IMR-90 (cell line): ENCODE results near the gene SIK3. TPM values are rescaled to one million over a fixed set of nuclear protein-coding genes. Genes with fewer than 3 reads are reported as not detected.

Experiments
- ATAC-seq: fragments of 200-7000 bp; cut with Tn5 transposase; 2 replicates; pipeline ENCODE4 v1.9.1; 2020; ENCODE audit warnings: low read depth, mild to moderate bottlenecking, moderate library complexity
- BruUV-seq: library from RNA; stranded (reverse); fragments of 400-500 nt; replicated peaks from 2 replicates; lab custom pipeline; 2021; lab: Mats Ljungman, UMichigan
- CTCF ChIA-PET: fragments of 300-600 bp; formaldehyde crosslinking; extraction: SDS; loops from one replicate; lab custom pipeline; 2021; ENCODE audit warnings: antibody characterized with exemption; lab: Yijun Ruan, JAX
- POLR2A ChIA-PET: fragments of 300-600 bp; sonication (Branson Sonifier 250); formaldehyde crosslinking; loops from one replicate; lab custom pipeline; 2022; ENCODE audit warnings: antibody characterized with exemption; ENCODE audit not compliant: unreplicated experiment; lab: Charles Lee
- DNase-seq: peaks from one replicate; pipeline ENCODE4 v3.0.0; 2013
- H2AFZ ChIP-seq: replicated peaks from 2 replicates; pipeline ENCODE3; 2013; ENCODE audit warnings: low read length, mild to moderate bottlenecking; ENCODE audit not compliant: poor library complexity
- H2AK5ac ChIP-seq: 2 replicates; pipeline ENCODE4 v1.6.1; 2013; ENCODE audit warnings: low read depth, low read length, inconsistent platforms
- H2AK9ac ChIP-seq: replicated peaks from 2 replicates; pipeline ENCODE3; 2013; ENCODE audit warnings: mild to moderate bottlenecking, low read depth, low read length, moderate library complexity; ENCODE audit not compliant: poor library complexity
- H2BK120ac ChIP-seq: 2 replicates; pipeline ENCODE4 v1.6.1; 2013; ENCODE audit warnings: low read depth, low read length, inconsistent platforms
- H2BK15ac ChIP-seq: 3 replicates; pipeline ENCODE4 v1.6.1; 2013; ENCODE audit warnings: low read depth, low read length, inconsistent platforms
- H2BK20ac ChIP-seq: 2 replicates; pipeline ENCODE4 v1.6.1; 2013; ENCODE audit warnings: low read depth, mild to moderate bottlenecking, inconsistent platforms, low read length, moderate library complexity
- H2BK5ac ChIP-seq: 2 replicates; pipeline ENCODE4 v1.6.1; 2013; ENCODE audit warnings: mild to moderate bottlenecking, low read depth, low read length, inconsistent platforms; ENCODE audit not compliant: poor library complexity, severe bottlenecking
- H3K14ac ChIP-seq: replicated peaks from 2 replicates; pipeline ENCODE4 v1.6.1; 2013; ENCODE audit warnings: low read depth, low read length, inconsistent platforms
- H3K18ac ChIP-seq: 2 replicates; pipeline ENCODE4 v1.6.1; 2013; ENCODE audit warnings: low read depth, low read length, control low read depth
- H3K23ac ChIP-seq: 2 replicates; pipeline ENCODE4 v1.6.1; 2013; ENCODE audit warnings: low read depth, low read length, inconsistent platforms
- H3K27ac ChIP-seq: 2 replicates; pipeline ENCODE4 v1.5.1; 2013; ENCODE audit warnings: mild to moderate bottlenecking, control low read depth, low read length; ENCODE audit not compliant: insufficient read depth
- H3K27me3 ChIP-seq: 2 replicates; pipeline ENCODE4 v1.6.1; 2013; ENCODE audit warnings: low read length; ENCODE audit not compliant: control insufficient read depth, insufficient read depth
- H3K36me3 ChIP-seq: 2 replicates; pipeline ENCODE4 v1.6.1; 2013; ENCODE audit warnings: low read length, mixed read lengths; ENCODE audit not compliant: control insufficient read depth, insufficient read depth
- H3K4ac ChIP-seq: 2 replicates; pipeline ENCODE4 v1.6.1; 2013; ENCODE audit warnings: low read depth, low read length, inconsistent platforms
- H3K4me1 ChIP-seq: 2 replicates; pipeline ENCODE4 v1.6.1; 2013; ENCODE audit warnings: low read length, mixed read lengths; ENCODE audit not compliant: control insufficient read depth, insufficient read depth
- H3K4me2 ChIP-seq: 2 replicates; pipeline ENCODE4 v1.6.1; 2013; ENCODE audit warnings: low read depth, mild to moderate bottlenecking, control low read depth, low read length, moderate library complexity
- H3K4me3 ChIP-seq: 2 replicates; pipeline ENCODE4 v1.5.1; 2013; ENCODE audit warnings: low read depth, mild to moderate bottlenecking, control low read depth, low read length, moderate library complexity; ENCODE audit not compliant: insufficient read depth
- H3K56ac ChIP-seq: 2 replicates; pipeline ENCODE4 v1.6.1; 2013; ENCODE audit warnings: low read length, inconsistent platforms; ENCODE audit not compliant: insufficient read depth; ENCODE audit errors: extremely low read depth
- H3K79me1 ChIP-seq, 2 experiments: 2 replicates each; pipeline ENCODE4 v1.6.1; 2013; ENCODE audit warnings: low read length in 2 of 2, inconsistent platforms in 1 of 2, low read depth in 1 of 2
- H3K9ac ChIP-seq: 2 replicates; pipeline ENCODE4 v1.6.1; 2013; ENCODE audit warnings: low read depth, low read length, control low read depth
- H3K9me1 ChIP-seq: 2 replicates; pipeline ENCODE4 v1.6.1; 2013; ENCODE audit warnings: low read length, inconsistent platforms; ENCODE audit not compliant: insufficient read depth
- H3K9me3 ChIP-seq: 2 replicates; pipeline ENCODE4 v1.6.1; 2013; ENCODE audit warnings: low read length; ENCODE audit not compliant: control insufficient read depth, insufficient read depth
- H4K20me1 ChIP-seq: 2 replicates; pipeline ENCODE4 v1.6.1; 2013; ENCODE audit warnings: low read length, inconsistent platforms; ENCODE audit not compliant: insufficient read depth
- H4K5ac ChIP-seq: 2 replicates; pipeline ENCODE4 v1.6.1; 2013; ENCODE audit warnings: mild to moderate bottlenecking, low read depth, low read length, control low read depth
- H4K8ac ChIP-seq, 2 experiments: 2 replicates each; pipeline ENCODE4 v1.6.1; 2013; ENCODE audit warnings: low read depth in 2 of 2, low read length in 2 of 2, control low read depth in 1 of 2, inconsistent platforms in 1 of 2
- H4K91ac ChIP-seq: 2 replicates; pipeline ENCODE4 v1.6.1; 2013; ENCODE audit warnings: low read depth, low read length, inconsistent platforms; ENCODE audit not compliant: insufficient read depth
- BHLHE40 ChIP-seq: fragments of 150-350 bp; IDR thresholded peaks from 2 replicates; pipeline ENCODE4 v1.6.1; 2016; ENCODE audit warnings: mild to moderate bottlenecking, low read depth, low read length
- MXI1 ChIP-seq: IDR thresholded peaks from 2 replicates; pipeline ENCODE4 v1.6.1; 2012; ENCODE audit warnings: low read depth, mild to moderate bottlenecking, low read length, moderate library complexity, borderline replicate concordance
- NFE2L2 ChIP-seq: fragments of 150-350 bp; IDR thresholded peaks from 2 replicates; pipeline ENCODE4 v1.6.1; 2016; ENCODE audit warnings: low read depth, mild to moderate bottlenecking, low read length
- POLR2A ChIP-seq: IDR thresholded peaks from 2 replicates; pipeline ENCODE4 v1.6.1; 2012; ENCODE audit warnings: mild to moderate bottlenecking, low read depth, low read length
- RCOR1 ChIP-seq: IDR thresholded peaks from 2 replicates; pipeline ENCODE4 v1.6.1; 2012; ENCODE audit warnings: mild to moderate bottlenecking, low read length, improper control_type of control experiment; ENCODE audit not compliant: insufficient replicate concordance
- WGBS, 2 experiments: methylation state at CpG; one replicate each; pipeline versions ENCODE4 v1.1.5 to v1.1.7; 2013; ENCODE audit warnings: missing lambda C conversion rate in 2 of 2; ENCODE audit not compliant: insufficient read length in 1 of 2; ENCODE audit errors: extremely low coverage in 2 of 2; 5-methylcytosine and 5-hydroxymethylcytosine counted together
- dilution Hi-C: fragments of 300-500 bp; cut with HindIII; formaldehyde crosslinking; loops from one replicate; pipeline ENCODE4 v1.14.3; 2018; ENCODE audit warnings: low sequenced_read_pairs; ENCODE audit not compliant: unreplicated experiment
- in situ Hi-C: fragments of 300-500 bp; cut with MboI; formaldehyde crosslinking; loops from 3 replicates; pipeline ENCODE4 v1.14.3; 2019; ENCODE audit warnings: low sequenced_read_pairs, inconsistent platforms, mixed read lengths
- intact Hi-C: fragments of 100-400 bp; cut with micrococcal nuclease; formaldehyde crosslinking; loops from 2 replicates; pipeline ENCODE4 v1.10.0; 2022
- polyA plus RNA-seq, 3 experiments: library from polyadenylated mRNA; depleted of rRNA; stranded (reverse); fragments of >200 nt; gene quantifications; 2 replicates each; pipeline ENCODE4 v1.2.3, GENCODE V29; 2012; ENCODE audit warnings: low replicate concordance in 1 of 3
- total RNA-seq: library from RNA; depleted of rRNA; stranded (reverse); fragments of >200 nt; gene quantifications from 2 replicates; pipeline ENCODE4 v1.2.3, GENCODE V29; 2012

The SIK3 gene
- total and polyA plus RNA-seq, 2 of the 4 experiments (the other 2 are of a cell fraction): 8.2 to 9.1 TPM

DNA sequence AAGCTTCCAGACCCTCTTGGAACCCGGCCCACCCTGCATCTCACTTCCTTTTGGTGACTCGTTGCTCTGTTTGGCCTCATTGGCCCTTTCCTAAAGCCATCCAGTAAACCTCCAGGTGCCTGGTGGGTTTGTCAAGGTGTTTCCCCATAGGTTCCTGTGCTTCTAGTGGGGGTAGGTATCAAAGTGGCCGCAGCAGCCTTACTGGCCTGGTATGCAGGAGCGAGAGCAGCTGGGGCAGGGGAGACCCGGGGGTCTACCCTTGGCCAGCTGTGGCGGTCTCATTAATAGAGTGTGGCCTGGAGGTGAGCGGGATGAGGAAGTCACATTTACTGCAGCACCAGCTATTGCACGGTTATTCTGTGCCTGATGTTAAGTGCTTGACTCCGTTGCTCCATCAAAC is 279.2 kb downstream of the SIK3 start:
- no peak overlapping the region for H2AK5ac ChIP-seq
- intact Hi-C loops: no loop called here
- no peak overlapping the region for H2AFZ ChIP-seq
- 80% methylated on average over 1 of the region's 9 CpGs; no CpG with 5 or more reads in 1 of the 2 experiments for WGBS, 2 experiments
- DNase-seq (no peak), ATAC-seq (no peak)
- dilution Hi-C loops: no loop called here
- H3K56ac ChIP-seq: no peak overlapping the region
- H2BK120ac ChIP-seq: no peak overlapping the region
- no peaks in the 10 kb centered on the region for H3K79me1 ChIP-seq
- peaks cover 3% of the 10 kb centered on the region; the same call in 1 of the 2 replicates for H3K4me1 ChIP-seq
- H4K20me1 ChIP-seq: no peaks in the 10 kb centered on the region
- H3K23ac ChIP-seq: no peak overlapping the region
- no peaks in the 10 kb centered on the region for H3K36me3 ChIP-seq
- CTCF ChIA-PET: no interaction called here
- no peak overlapping the region for H2BK5ac ChIP-seq
- no peak overlapping the region for H4K5ac ChIP-seq
- in situ Hi-C loops: no loop called here
- H3K9ac ChIP-seq: no peak overlapping the region
- H4K91ac ChIP-seq: no peak overlapping the region
- H2BK15ac ChIP-seq: no peak overlapping the region
- TF ChIP-seq MXI1: no peak
- TF ChIP-seq POLR2A: no peak
- no peak for TF ChIP-seq NFE2L2
- no peak for TF ChIP-seq BHLHE40
- no peak for TF ChIP-seq RCOR1
- no peak overlapping the region for H3K4ac ChIP-seq
- peaks cover 22% of the 10 kb centered on the region; the same call in 1 of the 2 replicates for H3K27me3 ChIP-seq
- no peak overlapping the region for H3K27ac ChIP-seq
- POLR2A ChIA-PET: no interaction called here
- no peak overlapping the region for H3K18ac ChIP-seq
- no peaks in the 10 kb centered on the region for H3K9me3 ChIP-seq
- no peak overlapping the region for H4K8ac ChIP-seq
- H2AK9ac ChIP-seq: peak overlapping the region; percentile 16
- H2BK20ac ChIP-seq: no peak overlapping the region
- no peak overlapping the region for H3K4me3 ChIP-seq
- H3K4me2 ChIP-seq: no peak overlapping the region
- no peaks in the 10 kb centered on the region for H3K9me1 ChIP-seq
- no peak overlapping the region for H3K14ac ChIP-seq
- BruUV-seq: no TSS peak
